Epithelial cell of proximal tubule (primary cell): Measurements from ENCODE around the gene TRNP1. TPM values are rescaled to one million over a fixed set of nuclear protein-coding genes. Genes with fewer than 3 reads are reported as not detected.
A peak's percentile ranks its signal among the peaks of the same experiment; 100 is the strongest.
"Not testable (repeated sequence)": the region's sequence is repeated elsewhere in the genome, so short reads cannot be mapped to it uniquely, and the experiment has no call there.

Experiments used
- DNase-seq: peaks from one replicate; pipeline ENCODE4 v3.0.0-alpha.2; 2011; ENCODE audit warnings: low read depth
- H3K4me3 ChIP-seq: 2 replicates; pipeline ENCODE4 v1.5.1; 2011; ENCODE audit warnings: low read depth, mild to moderate bottlenecking, low read length
- CTCF ChIP-seq: conservative IDR thresholded peaks from 2 replicates; pipeline ENCODE4 v1.5.1; 2012; ENCODE audit warnings: low read depth, mild to moderate bottlenecking, low read length
- total RNA-seq: library from RNA; depleted of rRNA; stranded (reverse); fragments of >200 nt; gene quantifications from 2 replicates; pipeline ENCODE4 v1.2.3, GENCODE V29; 2015

The TRNP1 gene
- total RNA-seq, result 89.9 and 159 TPM in 2 replicates

- no peak for DNase-seq
- H3K4me3 ChIP-seq, result peak within 1 kb of the TSS; percentile 87
- no peak for TF ChIP-seq CTCF
Measured at GRCh38 chr1:26993237-26994019, at the start of gene TRNP1. Gene TRNP1 (plus strand): TSS chr1:26993692. CDS start chr1:26993787, 95 bp downstream.

- no peak for DNase-seq
- no peak overlapping the region for H3K4me3 ChIP-seq
- no peak for TF ChIP-seq CTCF
Measured at GRCh38 chr1:26945138-26945537, 48.4 kb upstream of the TRNP1 start.

GRCh38 chr1:26945728-26946127 is 47.8 kb upstream of the TRNP1 start:
- DNase-seq, result no peak
- no peak for TF ChIP-seq CTCF
- no peak overlapping the region for H3K4me3 ChIP-seq

- no peak overlapping the region for H3K4me3 ChIP-seq
- TF ChIP-seq CTCF, result no peak
- no peak for DNase-seq
Measured at GRCh38 chr1:26946270-26946669, 47.2 kb upstream of the TRNP1 start.

- H3K4me3 ChIP-seq, DNase-seq: not testable (repeated sequence)
Measured at GRCh38 chr1:26948725-26949057, 44.8 kb upstream of the TRNP1 start.

- TF ChIP-seq CTCF, result no peak
- H3K4me3 ChIP-seq, result no peak overlapping the region
- no peak for DNase-seq
Measured at GRCh38 chr1:26949266-26949925, 44.1 kb upstream of the TRNP1 start.

- H3K4me3 ChIP-seq, result no peak overlapping the region
- TF ChIP-seq CTCF, result no peak
- no peak for DNase-seq
Measured at GRCh38 chr1:26949926-26950319, 43.6 kb upstream of the TRNP1 start.
